IMR-90 (cell line): ENCODE data around the gene CASP7. TPM values are rescaled to one million over a fixed set of nuclear protein-coding genes. Genes with fewer than 3 reads are reported as not detected.

Experiments used
- ATAC-seq: fragments of 200-7000 bp; cut with Tn5 transposase; 2 replicates; pipeline ENCODE4 v1.9.1; 2020; ENCODE audit warnings: low read depth, mild to moderate bottlenecking, moderate library complexity
- BruUV-seq: library from RNA; stranded (reverse); fragments of 400-500 nt; replicated peaks from 2 replicates; lab custom pipeline; 2021; lab: Mats Ljungman, UMichigan
- CTCF ChIA-PET: fragments of 300-600 bp; formaldehyde crosslinking; extraction: SDS; loops from one replicate; lab custom pipeline; 2021; ENCODE audit warnings: antibody characterized with exemption; lab: Yijun Ruan, JAX
- POLR2A ChIA-PET: fragments of 300-600 bp; sonication (Branson Sonifier 250); formaldehyde crosslinking; loops from one replicate; lab custom pipeline; 2022; ENCODE audit warnings: antibody characterized with exemption; ENCODE audit not compliant: unreplicated experiment; lab: Charles Lee
- DNase-seq: peaks from one replicate; pipeline ENCODE4 v3.0.0; 2013
- H2AFZ ChIP-seq: replicated peaks from 2 replicates; pipeline ENCODE3; 2013; ENCODE audit warnings: low read length, mild to moderate bottlenecking; ENCODE audit not compliant: poor library complexity
- H2AK5ac ChIP-seq: 2 replicates; pipeline ENCODE4 v1.6.1; 2013; ENCODE audit warnings: low read depth, low read length, inconsistent platforms
- H2AK9ac ChIP-seq: replicated peaks from 2 replicates; pipeline ENCODE3; 2013; ENCODE audit warnings: mild to moderate bottlenecking, low read depth, low read length, moderate library complexity; ENCODE audit not compliant: poor library complexity
- H2BK120ac ChIP-seq: 2 replicates; pipeline ENCODE4 v1.6.1; 2013; ENCODE audit warnings: low read depth, low read length, inconsistent platforms
- H2BK15ac ChIP-seq: 3 replicates; pipeline ENCODE4 v1.6.1; 2013; ENCODE audit warnings: low read depth, low read length, inconsistent platforms
- H2BK20ac ChIP-seq: 2 replicates; pipeline ENCODE4 v1.6.1; 2013; ENCODE audit warnings: low read depth, mild to moderate bottlenecking, inconsistent platforms, low read length, moderate library complexity
- H2BK5ac ChIP-seq: 2 replicates; pipeline ENCODE4 v1.6.1; 2013; ENCODE audit warnings: mild to moderate bottlenecking, low read depth, low read length, inconsistent platforms; ENCODE audit not compliant: poor library complexity, severe bottlenecking
- H3K14ac ChIP-seq: replicated peaks from 2 replicates; pipeline ENCODE4 v1.6.1; 2013; ENCODE audit warnings: low read depth, low read length, inconsistent platforms
- H3K18ac ChIP-seq: 2 replicates; pipeline ENCODE4 v1.6.1; 2013; ENCODE audit warnings: low read depth, low read length, control low read depth
- H3K23ac ChIP-seq: 2 replicates; pipeline ENCODE4 v1.6.1; 2013; ENCODE audit warnings: low read depth, low read length, inconsistent platforms
- H3K27ac ChIP-seq: 2 replicates; pipeline ENCODE4 v1.5.1; 2013; ENCODE audit warnings: mild to moderate bottlenecking, control low read depth, low read length; ENCODE audit not compliant: insufficient read depth
- H3K27me3 ChIP-seq: 2 replicates; pipeline ENCODE4 v1.6.1; 2013; ENCODE audit warnings: low read length; ENCODE audit not compliant: control insufficient read depth, insufficient read depth
- H3K36me3 ChIP-seq: 2 replicates; pipeline ENCODE4 v1.6.1; 2013; ENCODE audit warnings: low read length, mixed read lengths; ENCODE audit not compliant: control insufficient read depth, insufficient read depth
- H3K4ac ChIP-seq: 2 replicates; pipeline ENCODE4 v1.6.1; 2013; ENCODE audit warnings: low read depth, low read length, inconsistent platforms
- H3K4me1 ChIP-seq: 2 replicates; pipeline ENCODE4 v1.6.1; 2013; ENCODE audit warnings: low read length, mixed read lengths; ENCODE audit not compliant: control insufficient read depth, insufficient read depth
- H3K4me2 ChIP-seq: 2 replicates; pipeline ENCODE4 v1.6.1; 2013; ENCODE audit warnings: low read depth, mild to moderate bottlenecking, control low read depth, low read length, moderate library complexity
- H3K4me3 ChIP-seq: 2 replicates; pipeline ENCODE4 v1.5.1; 2013; ENCODE audit warnings: low read depth, mild to moderate bottlenecking, control low read depth, low read length, moderate library complexity; ENCODE audit not compliant: insufficient read depth
- H3K56ac ChIP-seq: 2 replicates; pipeline ENCODE4 v1.6.1; 2013; ENCODE audit warnings: low read length, inconsistent platforms; ENCODE audit not compliant: insufficient read depth; ENCODE audit errors: extremely low read depth
- H3K79me1 ChIP-seq, 2 experiments: 2 replicates each; pipeline ENCODE4 v1.6.1; 2013; ENCODE audit warnings: low read length in 2 of 2, inconsistent platforms in 1 of 2, low read depth in 1 of 2
- H3K9ac ChIP-seq: 2 replicates; pipeline ENCODE4 v1.6.1; 2013; ENCODE audit warnings: low read depth, low read length, control low read depth
- H3K9me1 ChIP-seq: 2 replicates; pipeline ENCODE4 v1.6.1; 2013; ENCODE audit warnings: low read length, inconsistent platforms; ENCODE audit not compliant: insufficient read depth
- H3K9me3 ChIP-seq: 2 replicates; pipeline ENCODE4 v1.6.1; 2013; ENCODE audit warnings: low read length; ENCODE audit not compliant: control insufficient read depth, insufficient read depth
- H4K20me1 ChIP-seq: 2 replicates; pipeline ENCODE4 v1.6.1; 2013; ENCODE audit warnings: low read length, inconsistent platforms; ENCODE audit not compliant: insufficient read depth
- H4K5ac ChIP-seq: 2 replicates; pipeline ENCODE4 v1.6.1; 2013; ENCODE audit warnings: mild to moderate bottlenecking, low read depth, low read length, control low read depth
- H4K8ac ChIP-seq, 2 experiments: 2 replicates each; pipeline ENCODE4 v1.6.1; 2013; ENCODE audit warnings: low read depth in 2 of 2, low read length in 2 of 2, control low read depth in 1 of 2, inconsistent platforms in 1 of 2
- H4K91ac ChIP-seq: 2 replicates; pipeline ENCODE4 v1.6.1; 2013; ENCODE audit warnings: low read depth, low read length, inconsistent platforms; ENCODE audit not compliant: insufficient read depth
- BHLHE40 ChIP-seq: fragments of 150-350 bp; IDR thresholded peaks from 2 replicates; pipeline ENCODE4 v1.6.1; 2016; ENCODE audit warnings: mild to moderate bottlenecking, low read depth, low read length
- CEBPB ChIP-seq: IDR thresholded peaks from 2 replicates; pipeline ENCODE4 v1.6.1; 2012; ENCODE audit warnings: low read depth, low read length, improper control_type of control experiment
- CHD1 ChIP-seq: IDR thresholded peaks from 2 replicates; pipeline ENCODE4 v1.6.1; 2012; ENCODE audit warnings: low read depth, low read length, improper control_type of control experiment
- FOS ChIP-seq: fragments of 150-350 bp; IDR thresholded peaks from 2 replicates; pipeline ENCODE4 v1.6.1; 2016; ENCODE audit warnings: low read depth, low read length
- MAFK ChIP-seq: IDR thresholded peaks from 2 replicates; pipeline ENCODE4 v1.6.1; 2012; ENCODE audit warnings: low read depth, low read length, improper control_type of control experiment
- MAZ ChIP-seq: IDR thresholded peaks from 2 replicates; pipeline ENCODE4 v1.6.1; 2012; ENCODE audit warnings: low read depth, mild to moderate bottlenecking, low read length, improper control_type of control experiment, moderate library complexity, borderline replicate concordance
- MXI1 ChIP-seq: IDR thresholded peaks from 2 replicates; pipeline ENCODE4 v1.6.1; 2012; ENCODE audit warnings: low read depth, mild to moderate bottlenecking, low read length, moderate library complexity, borderline replicate concordance
- NFE2L2 ChIP-seq: fragments of 150-350 bp; IDR thresholded peaks from 2 replicates; pipeline ENCODE4 v1.6.1; 2016; ENCODE audit warnings: low read depth, mild to moderate bottlenecking, low read length
- POLR2A ChIP-seq: IDR thresholded peaks from 2 replicates; pipeline ENCODE4 v1.6.1; 2012; ENCODE audit warnings: mild to moderate bottlenecking, low read depth, low read length
- RAD21 ChIP-seq: IDR thresholded peaks from 2 replicates; pipeline ENCODE4 v1.6.1; 2012; ENCODE audit warnings: low read length, improper control_type of control experiment
- RCOR1 ChIP-seq: IDR thresholded peaks from 2 replicates; pipeline ENCODE4 v1.6.1; 2012; ENCODE audit warnings: mild to moderate bottlenecking, low read length, improper control_type of control experiment; ENCODE audit not compliant: insufficient replicate concordance
- RFX5 ChIP-seq: IDR thresholded peaks from 2 replicates; pipeline ENCODE4 v1.8.0; 2012; ENCODE audit warnings: low read depth, mild to moderate bottlenecking, low read length, moderate library complexity
- SMC3 ChIP-seq: fragments of 150-350 bp; IDR thresholded peaks from 2 replicates; pipeline ENCODE4 v1.6.1; 2016; ENCODE audit warnings: low read depth, mild to moderate bottlenecking, antibody characterized with exemption, low read length, moderate library complexity
- whole genome bisulfite sequencing, 2 experiments: methylation state at CpG; one replicate each; pipeline versions ENCODE4 v1.1.5 to v1.1.7; 2013; ENCODE audit warnings: missing lambda C conversion rate in 2 of 2; ENCODE audit not compliant: insufficient read length in 1 of 2; ENCODE audit errors: extremely low coverage in 2 of 2; 5-methylcytosine and 5-hydroxymethylcytosine counted together
- dilution Hi-C: fragments of 300-500 bp; cut with HindIII; formaldehyde crosslinking; loops from one replicate; pipeline ENCODE4 v1.14.3; 2018; ENCODE audit warnings: low sequenced_read_pairs; ENCODE audit not compliant: unreplicated experiment
- in situ Hi-C: fragments of 300-500 bp; cut with MboI; formaldehyde crosslinking; loops from 3 replicates; pipeline ENCODE4 v1.14.3; 2019; ENCODE audit warnings: low sequenced_read_pairs, inconsistent platforms, mixed read lengths
- intact Hi-C: fragments of 100-400 bp; cut with micrococcal nuclease; formaldehyde crosslinking; loops from 2 replicates; pipeline ENCODE4 v1.10.0; 2022
- polyA plus RNA-seq, 3 experiments: library from polyadenylated mRNA; depleted of rRNA; stranded (reverse); fragments of >200 nt; gene quantifications; 2 replicates each; pipeline ENCODE4 v1.2.3, GENCODE V29; 2012; ENCODE audit warnings: low replicate concordance in 1 of 3
- total RNA-seq: library from RNA; depleted of rRNA; stranded (reverse); fragments of >200 nt; gene quantifications from 2 replicates; pipeline ENCODE4 v1.2.3, GENCODE V29; 2012
- TF ChIP-seq, protein P1 (sequence below): conservative IDR thresholded peaks from 2 replicates; pipeline ENCODE4 v1.5.1; 2012; ENCODE audit warnings: mild to moderate bottlenecking, low read depth, low read length, improper control_type of control experiment
- TF ChIP-seq, protein P2 (sequence below): fragments of 150-350 bp; IDR thresholded peaks from 2 replicates; pipeline ENCODE4 v1.6.1; 2017; ENCODE audit warnings: mild to moderate bottlenecking, antibody characterized with exemption, low read length, low read depth
- TF ChIP-seq, protein P3 (sequence below): fragments of 150-350 bp; IDR thresholded peaks from 2 replicates; pipeline ENCODE4 v1.6.1; 2016; ENCODE audit warnings: low read depth, mild to moderate bottlenecking, low read length, moderate library complexity, borderline replicate concordance

Gene CASP7
- total and polyA plus RNA-seq, 2 of the 4 experiments (the other 2 are of a cell fraction) = 15.1 to 16.7 TPM

DNA sequence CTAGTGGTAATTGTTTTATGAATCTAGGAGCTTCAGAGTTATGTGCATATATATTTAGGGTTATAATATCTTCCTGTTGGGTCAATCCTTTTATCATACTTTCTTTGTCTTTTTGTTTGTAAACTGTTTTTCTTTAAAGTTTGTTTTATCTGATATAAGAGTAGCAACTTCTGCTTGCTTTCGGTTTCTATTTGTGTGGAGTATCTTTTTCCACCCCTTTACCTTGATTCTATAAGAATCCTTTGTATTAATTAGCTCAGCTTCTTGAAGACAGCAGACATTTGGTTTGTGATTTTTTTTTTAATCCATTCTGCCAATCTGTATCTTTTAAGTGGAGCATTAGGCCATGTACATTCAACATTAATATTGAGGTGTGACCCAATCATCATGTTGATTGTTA is 9.3 kb downstream of the CASP7 start:
- DNase-seq (no peak), ATAC-seq (no peak)
- Histone ChIP-seq H2AK9ac (no peak overlapping the region), H3K27ac (no peak overlapping the region), H2BK120ac (no peak overlapping the region), H3K9me3 (peaks cover 6% of the 10 kb centered on the region), H3K9ac (no peak overlapping the region), H3K27me3 (no peaks in the 10 kb centered on the region), H3K14ac (no peak overlapping the region), H3K56ac (no peak overlapping the region), H3K36me3 (peaks cover 9% of the 10 kb centered on the region), H3K4me2 (no peak overlapping the region), H2BK15ac (no peak overlapping the region), H2BK5ac (no peak overlapping the region), H2AK5ac (no peak overlapping the region), H2BK20ac (no peak overlapping the region), H3K4me3 (no peak overlapping the region), H4K91ac (no peak overlapping the region), H4K20me1 (peaks cover 10% of the 10 kb centered on the region), H3K79me1 (peaks cover 25 to 26% of the 10 kb centered on the region in 2 experiments), H3K4ac (no peak overlapping the region), H3K23ac (no peak overlapping the region), H3K4me1 (no peaks in the 10 kb centered on the region), H2AFZ (no peak overlapping the region), H4K5ac (no peak overlapping the region), H4K8ac (no peak overlapping the region), H3K18ac (no peak overlapping the region), H3K9me1 (no peaks in the 10 kb centered on the region; the same call in 1 of the 2 replicates)
- dilution Hi-C loops = no loop called here
- intact Hi-C loops = no loop called here
- in situ Hi-C loops = no loop called here
- ChIA-PET POLR2A (no interaction called here), CTCF (no interaction called here)
- no CpG with 5 or more reads among the region's 1 CpG for WGBS, 2 experiments
- TF ChIP-seq RFX5 (no peak), CEBPB (no peak), MAFK (no peak), NFE2L2 (no peak), POLR2A (no peak), MXI1 (no peak), BHLHE40 (no peak), FOS (no peak), RCOR1 (no peak), SMC3 (no peak), MAZ (no peak), RAD21 (no peak), CHD1 (no peak)
- TF ChIP-seq, protein P1, sequence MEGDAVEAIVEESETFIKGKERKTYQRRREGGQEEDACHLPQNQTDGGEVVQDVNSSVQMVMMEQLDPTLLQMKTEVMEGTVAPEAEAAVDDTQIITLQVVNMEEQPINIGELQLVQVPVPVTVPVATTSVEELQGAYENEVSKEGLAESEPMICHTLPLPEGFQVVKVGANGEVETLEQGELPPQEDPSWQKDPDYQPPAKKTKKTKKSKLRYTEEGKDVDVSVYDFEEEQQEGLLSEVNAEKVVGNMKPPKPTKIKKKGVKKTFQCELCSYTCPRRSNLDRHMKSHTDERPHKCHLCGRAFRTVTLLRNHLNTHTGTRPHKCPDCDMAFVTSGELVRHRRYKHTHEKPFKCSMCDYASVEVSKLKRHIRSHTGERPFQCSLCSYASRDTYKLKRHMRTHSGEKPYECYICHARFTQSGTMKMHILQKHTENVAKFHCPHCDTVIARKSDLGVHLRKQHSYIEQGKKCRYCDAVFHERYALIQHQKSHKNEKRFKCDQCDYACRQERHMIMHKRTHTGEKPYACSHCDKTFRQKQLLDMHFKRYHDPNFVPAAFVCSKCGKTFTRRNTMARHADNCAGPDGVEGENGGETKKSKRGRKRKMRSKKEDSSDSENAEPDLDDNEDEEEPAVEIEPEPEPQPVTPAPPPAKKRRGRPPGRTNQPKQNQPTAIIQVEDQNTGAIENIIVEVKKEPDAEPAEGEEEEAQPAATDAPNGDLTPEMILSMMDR = no peak
- TF ChIP-seq, protein P2, sequence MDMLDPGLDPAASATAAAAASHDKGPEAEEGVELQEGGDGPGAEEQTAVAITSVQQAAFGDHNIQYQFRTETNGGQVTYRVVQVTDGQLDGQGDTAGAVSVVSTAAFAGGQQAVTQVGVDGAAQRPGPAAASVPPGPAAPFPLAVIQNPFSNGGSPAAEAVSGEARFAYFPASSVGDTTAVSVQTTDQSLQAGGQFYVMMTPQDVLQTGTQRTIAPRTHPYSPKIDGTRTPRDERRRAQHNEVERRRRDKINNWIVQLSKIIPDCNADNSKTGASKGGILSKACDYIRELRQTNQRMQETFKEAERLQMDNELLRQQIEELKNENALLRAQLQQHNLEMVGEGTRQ = no peak
- TF ChIP-seq, protein P3, sequence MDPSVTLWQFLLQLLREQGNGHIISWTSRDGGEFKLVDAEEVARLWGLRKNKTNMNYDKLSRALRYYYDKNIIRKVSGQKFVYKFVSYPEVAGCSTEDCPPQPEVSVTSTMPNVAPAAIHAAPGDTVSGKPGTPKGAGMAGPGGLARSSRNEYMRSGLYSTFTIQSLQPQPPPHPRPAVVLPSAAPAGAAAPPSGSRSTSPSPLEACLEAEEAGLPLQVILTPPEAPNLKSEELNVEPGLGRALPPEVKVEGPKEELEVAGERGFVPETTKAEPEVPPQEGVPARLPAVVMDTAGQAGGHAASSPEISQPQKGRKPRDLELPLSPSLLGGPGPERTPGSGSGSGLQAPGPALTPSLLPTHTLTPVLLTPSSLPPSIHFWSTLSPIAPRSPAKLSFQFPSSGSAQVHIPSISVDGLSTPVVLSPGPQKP = no peak
- BruUV-seq = no TSS peak
